ENCODE results near the gene CCDC188. TPM values are rescaled to one million over a fixed set of nuclear protein-coding genes. Genes with fewer than 3 reads are reported as not detected.

The CCDC188 gene
- total RNA-seq, 6 experiments from 2014 or later, result not detected

GRCh38 chr22:20128619-20128901, 22.3 kb downstream of the CCDC188 start:
- Histone ChIP-seq H3K36me3 (no peaks in the 10 kb centered on the region), H3K4me3 (no peak overlapping the region), H3K9me3 (no peaks in the 10 kb centered on the region), H3K4me1 (peaks cover 0 to 52% (median 27%) of the 10 kb centered on the region in 4 donors), H3K27me3 (no peaks in the 10 kb centered on the region), H3K27ac (peak overlapping the region in 2 of 3 donors; percentile 39 to 58)
- no CpG with 5 or more reads among the region's 2 CpGs for WGBS (ENCODE audit: insufficient coverage, low coverage, low lambda C conversion rate, missing lambda C conversion rate)
- intact Hi-C loops (cut with DNase I), result no loop called here
- no peak for TF ChIP-seq CTCF (IDR thresholded peaks at IDR 0.05)
- TF ChIP-seq POLR2A (IDR thresholded peaks at IDR 0.05), result no peak
- no peak for ATAC-seq
- no peak for DNase-seq

- H3K4me1 ChIP-seq, result peaks cover 0 to 52% (median 26%) of the 10 kb centered on the region in 4 donors
- H3K9me3 ChIP-seq, result no peaks in the 10 kb centered on the region
- peak overlapping the region in 2 of 3 donors; percentile 39 to 58 for H3K27ac ChIP-seq
- no peak for DNase-seq
- 82% methylated on average over 6 of the region's 17 CpGs for WGBS (ENCODE audit: insufficient coverage, low coverage, low lambda C conversion rate, missing lambda C conversion rate)
- H3K4me3 ChIP-seq, result no peak overlapping the region
- intact Hi-C loops (cut with DNase I), result no loop called here
- TF ChIP-seq CTCF (IDR thresholded peaks at IDR 0.05) (no peak), POLR2A (IDR thresholded peaks at IDR 0.05) (no peak)
- ATAC-seq, result no peak
- H3K36me3 ChIP-seq, result no peaks in the 10 kb centered on the region
- H3K27me3 ChIP-seq, result no peaks in the 10 kb centered on the region
Observed at GRCh38 chr22:20127869-20128618, 22.8 kb downstream of the CCDC188 start.

GRCh38 chr22:20127318-20127868, 23.5 kb downstream of the CCDC188 start:
- no peak overlapping the region for H3K27ac ChIP-seq
- no peaks in the 10 kb centered on the region for H3K27me3 ChIP-seq
- no peak overlapping the region for H3K4me3 ChIP-seq
- no CpG with 5 or more reads among the region's 15 CpGs for WGBS (ENCODE audit: insufficient coverage, low coverage, low lambda C conversion rate, missing lambda C conversion rate)
- intact Hi-C loops (cut with DNase I), result no loop called here
- peaks cover 0 to 45% (median 23%) of the 10 kb centered on the region in 4 donors for H3K4me1 ChIP-seq
- H3K9me3 ChIP-seq, result no peaks in the 10 kb centered on the region
- ATAC-seq (no peak), DNase-seq (no peak)
- H3K36me3 ChIP-seq, result peaks cover 0 to under 1% (median under 1%) of the 10 kb centered on the region in 4 donors
- no peak for TF ChIP-seq CTCF (IDR thresholded peaks at IDR 0.05)
- TF ChIP-seq POLR2A (IDR thresholded peaks at IDR 0.05), result no peak

GRCh38 chr22:20126284-20127029, 24.4 kb downstream of the CCDC188 start:
- 89% methylated on average over 13 of the region's 19 CpGs for WGBS (ENCODE audit: insufficient coverage, low coverage, low lambda C conversion rate, missing lambda C conversion rate)
- Histone ChIP-seq H3K9me3 (no peaks in the 10 kb centered on the region), H3K4me3 (no peak overlapping the region), H3K36me3 (peaks cover 0 to 10% (median 1%) of the 10 kb centered on the region in 4 donors), H3K27ac (peak overlapping the region in 1 of 3 donors; percentile 86), H3K4me1 (peaks cover 0 to 44% (median 23%) of the 10 kb centered on the region in 4 donors), H3K27me3 (no peaks in the 10 kb centered on the region)
- intact Hi-C loops (cut with DNase I), result no loop called here
- no peak for DNase-seq
- no peak for ATAC-seq
- TF ChIP-seq CTCF (IDR thresholded peaks at IDR 0.05), result no peak
- TF ChIP-seq POLR2A (IDR thresholded peaks at IDR 0.05), result no peak

Data from right lobe of liver (tissue), 6 donors.